ENCODE data around the gene SMAD6.
A peak's percentile ranks its signal among the peaks of the same experiment; 100 is the strongest.

Gene SMAD6

DNA sequence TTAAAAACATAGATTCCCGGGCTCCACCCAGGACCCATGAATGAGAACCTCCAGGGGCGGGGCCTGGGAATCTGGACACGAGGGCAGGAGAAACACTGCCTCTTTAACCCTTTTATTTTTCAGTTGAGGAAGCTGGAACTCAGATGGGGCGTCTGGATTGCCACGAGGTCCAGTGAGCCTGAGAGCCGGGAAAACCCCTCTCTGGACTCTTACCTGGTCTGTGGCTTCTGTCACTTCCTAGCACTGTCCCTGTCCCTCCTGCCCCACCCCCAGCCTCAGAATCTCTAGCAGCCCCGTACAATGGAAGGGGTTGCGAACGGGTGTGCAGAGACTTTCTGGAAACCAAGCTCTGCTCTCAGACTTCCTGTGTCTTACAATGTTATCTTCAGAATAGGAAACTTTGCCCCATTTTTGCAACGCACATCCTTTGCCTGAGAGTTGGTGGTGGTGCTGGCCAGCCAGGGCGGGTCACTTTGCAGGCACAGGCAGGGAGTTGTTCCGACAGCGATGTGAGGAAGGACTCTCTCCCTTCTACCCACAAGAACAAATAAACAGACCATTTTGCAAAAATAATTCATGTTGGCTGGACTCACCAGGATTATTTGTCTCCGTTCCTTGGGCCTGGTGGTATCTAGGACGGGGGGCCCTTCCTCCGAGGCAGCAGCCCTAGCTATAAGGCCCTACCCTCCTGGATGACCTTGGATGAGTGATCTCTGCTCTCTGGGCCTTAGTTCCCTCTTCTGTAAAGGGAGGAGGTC lies 59.1 kb downstream of the SMAD6 start:
- DNase-seq: no peak

DNA sequence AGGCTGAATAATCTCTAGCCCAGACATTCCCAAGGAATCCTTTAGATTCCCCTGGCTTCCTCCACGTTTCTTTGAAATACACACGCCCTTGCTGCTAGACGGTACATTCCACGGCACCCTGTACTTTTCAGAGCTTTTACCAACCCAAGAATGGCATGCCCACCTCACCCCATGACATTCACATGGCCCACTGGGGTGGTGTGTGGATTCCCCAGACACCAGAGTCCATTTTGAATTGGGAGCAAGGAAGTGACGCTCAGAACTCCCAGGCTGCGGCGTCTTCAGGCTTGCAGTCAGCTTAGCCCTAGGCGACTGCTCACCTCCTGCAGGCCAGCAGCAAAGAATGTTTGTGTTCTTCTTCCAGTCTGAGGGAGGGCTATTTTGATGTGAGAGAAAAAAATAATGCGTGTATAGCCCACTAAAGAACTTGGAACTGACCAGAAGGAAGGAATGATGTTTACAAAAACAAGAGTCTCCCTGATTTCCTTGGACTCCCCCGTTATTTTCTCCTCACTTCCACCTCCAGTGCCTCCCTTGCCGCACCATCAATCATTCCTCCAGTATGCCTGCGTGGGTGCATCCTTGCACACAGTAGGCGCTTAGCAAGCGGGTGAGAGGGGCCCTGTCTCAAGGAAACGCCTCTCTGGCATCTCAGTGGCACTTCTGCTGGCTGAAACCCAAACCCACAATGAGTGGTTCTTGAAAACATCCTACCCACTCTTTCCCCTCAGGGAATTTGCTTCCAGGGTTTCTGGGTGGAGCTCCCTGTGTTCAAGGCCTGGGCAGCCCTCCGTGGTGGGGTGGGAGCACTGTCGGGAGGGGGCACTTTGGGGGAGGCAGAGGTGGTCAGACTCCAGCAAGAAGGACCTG lies 59.9 kb downstream of the SMAD6 start:
- DNase-seq: no peak

DNA sequence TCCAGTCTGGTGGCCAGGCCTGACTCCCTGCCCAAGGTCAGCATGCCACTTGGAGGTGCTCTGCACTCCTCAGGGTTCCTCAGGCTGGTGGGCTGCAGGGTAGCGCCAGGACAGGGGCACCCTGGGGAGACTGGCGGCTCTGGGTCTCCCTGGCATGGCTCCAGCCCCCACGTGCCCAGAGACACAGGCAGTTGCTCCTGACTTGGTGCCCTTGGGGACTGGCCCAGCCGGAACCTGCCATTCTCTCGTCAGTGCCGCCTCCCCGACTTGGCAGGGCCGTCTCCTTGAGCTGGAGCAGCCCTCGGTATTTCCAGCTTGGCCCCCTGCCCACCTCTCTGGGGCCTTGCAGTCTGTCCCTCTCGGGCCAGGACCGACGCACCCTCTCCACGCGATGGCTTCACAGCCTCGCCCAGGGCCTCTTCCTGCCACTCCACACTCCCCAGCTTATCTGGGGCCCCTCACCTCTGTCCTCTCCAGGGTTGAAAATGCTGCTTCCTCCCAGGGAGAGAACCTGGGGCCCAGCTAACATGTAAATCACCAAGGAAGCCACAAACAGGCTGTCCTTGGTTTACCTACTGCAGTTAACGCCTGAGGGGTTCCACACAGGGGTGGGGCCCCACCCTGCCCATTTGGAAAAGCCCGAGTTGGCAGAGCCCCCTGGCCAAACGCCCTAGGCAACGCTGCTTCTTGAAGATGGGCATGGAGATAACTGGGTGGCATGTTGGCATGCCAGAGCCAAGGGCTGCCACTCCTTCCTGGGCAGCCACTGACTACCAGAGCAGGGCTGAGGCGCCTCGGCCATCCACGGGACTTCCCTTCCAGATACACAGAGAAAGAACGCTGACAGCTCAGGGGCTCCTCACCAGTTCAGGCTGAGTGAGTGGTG lies 61.4 kb downstream of the SMAD6 start:
- DNase-seq: no peak

DNA sequence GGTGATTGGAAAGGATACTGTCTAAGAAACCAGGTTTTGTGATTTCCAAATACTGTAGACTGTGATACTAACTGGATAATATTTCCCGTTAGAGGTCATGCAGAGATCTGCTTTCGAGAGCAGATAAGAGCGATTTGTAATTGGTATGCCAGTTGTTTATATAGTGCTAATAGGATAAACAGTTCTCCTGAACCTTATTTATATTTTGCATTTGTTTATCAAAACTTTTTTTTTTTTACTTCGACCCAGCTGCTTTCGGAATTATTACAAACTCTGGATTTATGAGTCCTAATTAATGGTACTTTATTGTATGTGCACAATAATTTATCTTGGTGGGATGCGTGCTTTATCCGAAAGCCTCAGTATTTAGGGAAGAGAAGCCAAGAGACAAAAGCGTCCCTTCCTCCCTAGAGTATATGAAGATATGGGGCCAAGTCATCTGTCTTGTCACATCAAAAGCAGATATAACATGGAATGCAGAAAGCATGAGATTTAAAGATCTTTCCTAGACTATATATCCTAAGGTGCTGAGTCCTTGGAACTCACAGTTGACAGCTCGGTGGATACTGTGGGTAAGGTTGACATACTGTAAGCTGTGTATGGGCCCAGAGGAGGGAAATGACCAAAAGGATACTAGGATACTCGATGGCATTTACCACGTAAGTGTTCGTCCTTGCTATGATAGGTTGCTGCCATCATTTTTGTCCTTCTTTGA lies 62.2 kb downstream of the SMAD6 start:
- no peak for DNase-seq

DNA sequence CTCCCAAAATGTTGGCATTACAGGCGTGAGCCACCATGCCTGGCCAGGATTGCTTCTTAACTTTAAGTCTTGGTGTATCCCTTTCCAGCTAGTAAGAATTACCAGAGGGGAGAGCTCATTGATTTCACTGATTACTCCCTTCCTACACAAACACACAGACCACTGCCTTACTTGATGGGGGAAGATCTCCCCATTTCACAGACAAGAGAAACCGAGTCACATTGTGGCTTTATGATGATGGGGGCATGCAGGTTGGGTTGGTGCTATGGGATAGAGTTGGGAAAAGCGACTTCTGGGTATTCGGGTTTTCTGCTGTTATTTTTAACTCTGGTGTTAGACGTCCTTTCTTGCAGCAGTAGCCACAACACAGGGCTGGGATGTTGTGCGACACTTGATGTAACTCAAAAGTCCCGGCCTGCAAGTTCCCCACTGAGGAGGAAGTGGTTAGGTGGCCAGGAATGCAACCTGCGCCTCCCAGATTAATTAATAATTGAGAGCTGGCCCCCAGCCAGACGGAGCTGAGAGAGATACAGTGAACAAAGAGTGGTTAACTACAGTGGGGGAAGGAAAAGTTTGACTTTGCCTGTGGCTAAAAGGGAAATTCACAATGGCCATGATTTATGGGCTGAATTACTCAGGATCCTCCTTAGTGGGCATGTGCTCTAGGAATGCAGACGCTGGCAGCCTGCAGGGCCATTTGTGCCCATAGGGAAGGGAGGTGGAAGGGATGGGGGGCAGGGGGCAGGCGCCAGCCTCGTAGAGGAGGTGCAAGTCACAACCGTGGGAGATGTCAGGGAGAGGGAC lies 63.6 kb downstream of the SMAD6 start:
- no peak for DNase-seq

DNA sequence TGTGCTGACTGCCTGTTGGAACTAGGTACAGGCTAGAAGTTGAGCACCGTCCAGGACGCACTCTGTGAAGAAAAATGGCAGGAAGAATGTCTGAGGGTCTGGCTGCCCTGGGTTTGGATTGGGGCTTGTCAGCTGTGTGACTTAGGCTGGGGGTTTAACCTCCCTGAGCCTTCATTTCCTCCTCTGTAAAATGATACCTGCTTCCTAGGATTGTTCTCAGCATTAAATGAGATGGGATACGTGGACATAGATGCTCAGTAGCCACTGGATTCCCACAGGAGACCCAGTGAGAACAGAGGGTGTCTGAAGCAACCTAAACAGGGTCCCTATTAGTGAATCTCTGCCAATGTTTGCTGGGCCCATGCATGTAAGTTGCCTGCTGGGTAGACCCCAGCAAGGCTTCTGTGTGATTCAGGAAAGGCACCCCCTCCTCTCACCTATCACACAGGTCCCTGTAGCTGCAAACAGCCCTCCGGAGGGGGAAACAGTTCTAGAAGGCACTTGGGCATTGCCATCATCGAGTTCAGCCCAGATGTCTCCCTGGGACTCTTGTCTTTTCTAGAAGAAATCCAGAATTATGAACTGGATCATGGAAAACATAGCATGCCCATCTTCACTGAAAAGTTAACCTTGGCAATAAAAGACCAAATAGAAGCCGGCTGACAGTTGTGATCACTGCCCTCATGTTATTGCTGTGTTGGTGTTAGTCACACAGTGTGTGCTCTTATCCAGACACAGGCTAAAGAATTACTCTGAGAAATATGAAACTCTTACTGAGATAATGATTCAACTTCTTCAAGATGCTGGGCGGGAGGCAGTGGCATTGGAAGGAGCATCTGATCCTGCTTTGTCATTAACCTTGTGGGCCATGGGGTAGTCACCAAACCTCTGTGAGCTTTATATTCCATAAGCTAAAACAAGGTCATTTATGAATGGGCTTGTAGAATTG lies 64.5 kb downstream of the SMAD6 start:
- no peak for DNase-seq

DNA sequence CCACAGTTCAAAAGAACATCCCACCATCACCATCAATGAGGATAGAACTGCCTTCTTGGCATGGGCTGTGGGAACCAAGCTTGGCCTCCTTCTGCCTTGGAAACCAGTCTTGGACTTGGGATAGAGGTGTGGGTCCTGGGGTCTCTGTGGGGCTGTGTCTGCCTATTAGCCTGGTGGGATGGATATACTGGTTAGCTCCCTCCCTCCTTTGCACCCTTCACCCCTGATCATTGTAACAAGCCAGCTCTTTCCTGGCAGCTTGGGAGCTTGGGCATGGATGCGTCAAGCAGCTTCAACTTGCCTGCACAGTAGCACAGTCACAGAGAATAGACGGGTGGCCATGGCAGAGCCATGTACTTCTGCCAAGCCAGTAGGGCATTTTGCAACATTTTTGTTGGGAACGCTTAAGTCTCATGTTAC lies 65.2 kb downstream of the SMAD6 start:
- no peak for DNase-seq

DNA sequence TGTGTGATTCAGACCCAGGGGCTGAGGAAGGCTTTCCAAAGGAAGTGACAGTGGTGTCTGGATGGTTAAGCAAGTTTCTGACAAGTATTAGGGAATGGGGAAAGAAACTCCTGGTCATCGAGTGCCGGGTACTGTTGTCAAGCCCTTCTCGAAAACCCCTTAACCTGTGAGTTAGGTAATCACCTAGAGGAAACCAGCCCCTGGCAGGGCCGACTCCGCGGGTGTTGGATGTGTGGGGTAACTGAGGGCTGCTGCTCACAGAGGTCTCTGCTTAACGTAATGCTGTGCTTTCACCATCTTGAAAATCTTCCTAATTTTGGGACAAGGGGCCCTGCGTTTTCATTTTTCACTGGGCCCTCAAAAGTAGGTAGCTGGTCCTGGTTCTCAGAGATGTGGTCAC lies 67.0 kb downstream of the SMAD6 start:
- no peak for DNase-seq

DNA sequence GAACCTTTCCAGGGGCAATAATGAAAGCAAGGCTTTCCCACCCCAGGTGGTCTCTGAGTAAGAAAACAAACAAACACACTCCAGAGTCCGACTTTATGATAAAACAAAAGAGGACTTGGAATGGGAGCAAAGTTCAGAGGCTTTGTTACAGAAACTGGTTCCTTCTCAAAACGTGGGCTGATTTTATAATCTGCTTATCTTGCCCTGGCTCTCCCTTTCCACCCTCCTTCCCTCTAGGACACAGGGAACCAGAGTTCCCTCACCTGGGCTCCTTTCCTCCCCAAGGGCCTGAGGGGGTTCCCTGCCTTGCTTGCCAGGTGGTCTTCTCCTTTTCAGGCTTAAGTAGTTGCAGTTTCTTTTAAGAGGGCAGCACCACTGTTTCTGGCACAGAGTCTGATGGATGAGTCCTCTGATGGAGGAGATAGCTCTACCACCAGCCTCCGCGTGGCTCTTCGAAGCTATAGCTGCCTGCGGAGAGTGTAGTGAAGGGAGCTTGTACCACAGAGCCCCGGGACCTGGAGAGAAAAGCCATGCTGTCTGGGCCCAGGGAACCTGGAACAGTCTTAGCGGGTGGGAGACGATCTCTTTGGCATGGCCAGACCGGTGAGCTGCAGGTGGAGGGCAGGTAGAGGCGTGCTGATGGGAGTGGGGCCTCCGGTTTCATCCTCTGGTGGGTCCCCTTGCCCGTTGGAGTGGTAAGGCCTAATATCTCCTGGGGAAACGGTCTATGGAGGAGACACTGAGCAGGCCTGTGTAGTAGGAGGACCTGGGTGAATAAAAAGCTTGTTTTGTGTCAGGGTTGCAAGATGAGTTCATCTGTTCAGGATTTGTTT lies 68.7 kb downstream of the SMAD6 start:
- DNase-seq: no peak

DNA sequence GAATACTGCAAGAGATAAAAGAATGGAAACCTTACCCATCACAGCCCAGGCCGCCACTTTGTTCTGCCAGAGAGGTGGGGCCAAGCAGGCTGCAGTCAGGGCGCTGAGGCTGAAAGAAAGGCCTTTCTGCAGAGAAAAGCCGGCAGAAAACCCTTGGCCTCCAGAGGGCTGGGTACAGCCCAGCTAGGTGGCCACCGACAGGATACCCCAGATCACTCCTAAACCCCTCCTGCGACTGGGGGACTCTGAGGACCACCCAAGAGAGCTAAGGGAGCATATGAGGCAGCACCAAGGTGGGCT lies 69.3 kb downstream of the SMAD6 start:
- no peak for DNase-seq

DNA sequence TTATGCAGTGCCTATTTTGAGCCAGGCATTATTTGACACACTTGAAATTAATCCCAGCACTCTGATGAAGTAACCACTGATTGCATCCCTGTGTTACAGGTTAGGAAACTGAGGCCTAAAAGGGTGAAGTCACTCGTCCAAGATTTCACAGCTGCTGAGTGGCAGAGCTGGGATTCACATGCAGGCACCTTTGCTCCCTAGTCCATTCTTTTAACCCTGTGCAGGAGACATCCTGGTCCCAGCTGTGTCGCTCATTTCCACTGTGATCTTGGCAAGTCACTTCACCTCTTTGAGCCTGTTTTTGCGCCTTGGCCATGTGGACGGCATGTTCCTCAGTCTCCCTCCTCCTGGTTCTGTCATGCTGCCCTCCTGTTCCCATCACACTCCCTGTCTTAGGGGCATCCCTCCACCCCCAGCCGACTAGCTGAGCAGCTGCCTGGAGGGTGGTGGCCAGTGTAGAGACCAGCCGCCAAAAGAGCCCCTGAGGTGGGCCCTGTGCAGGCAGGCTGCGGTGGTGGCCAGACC lies 70.6 kb downstream of the SMAD6 start:
- DNase-seq: no peak

DNA sequence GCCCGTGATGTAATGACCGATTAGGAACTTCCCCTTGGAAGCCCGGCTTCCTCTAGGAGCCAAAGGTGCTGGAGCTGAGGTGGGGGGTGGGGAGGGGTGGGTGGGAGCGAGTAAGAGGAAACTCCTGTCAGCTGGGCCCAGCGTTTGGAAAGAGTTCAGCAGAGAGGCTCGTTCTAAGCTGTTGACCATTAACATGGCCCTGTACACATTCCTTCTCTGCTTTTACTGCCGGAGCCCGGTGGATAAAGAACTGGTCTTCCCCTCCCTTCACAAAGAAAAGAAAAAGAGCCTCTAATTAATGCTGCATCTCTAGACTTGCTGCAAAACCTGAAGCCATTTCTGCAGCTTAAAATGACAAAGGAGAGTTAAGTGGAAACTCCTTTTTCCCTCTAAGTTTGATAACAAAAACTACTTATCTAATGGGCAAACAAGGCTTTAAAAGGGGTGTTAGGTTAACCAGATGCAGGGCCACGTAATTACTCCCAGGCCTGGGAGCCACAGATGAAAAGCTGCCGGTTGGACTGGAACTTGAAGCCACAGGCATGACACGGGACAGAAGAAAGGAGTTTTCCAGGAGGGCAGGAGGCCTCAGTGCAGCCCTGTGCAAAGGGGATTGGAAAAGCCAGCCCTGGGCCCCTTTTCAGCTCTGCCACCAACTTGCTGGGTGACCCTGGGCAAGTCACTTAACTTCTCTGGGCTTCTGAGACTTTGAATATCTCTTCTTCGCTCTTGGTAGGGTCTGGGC lies 71.3 kb downstream of the SMAD6 start:
- DNase-seq: no peak

DNA sequence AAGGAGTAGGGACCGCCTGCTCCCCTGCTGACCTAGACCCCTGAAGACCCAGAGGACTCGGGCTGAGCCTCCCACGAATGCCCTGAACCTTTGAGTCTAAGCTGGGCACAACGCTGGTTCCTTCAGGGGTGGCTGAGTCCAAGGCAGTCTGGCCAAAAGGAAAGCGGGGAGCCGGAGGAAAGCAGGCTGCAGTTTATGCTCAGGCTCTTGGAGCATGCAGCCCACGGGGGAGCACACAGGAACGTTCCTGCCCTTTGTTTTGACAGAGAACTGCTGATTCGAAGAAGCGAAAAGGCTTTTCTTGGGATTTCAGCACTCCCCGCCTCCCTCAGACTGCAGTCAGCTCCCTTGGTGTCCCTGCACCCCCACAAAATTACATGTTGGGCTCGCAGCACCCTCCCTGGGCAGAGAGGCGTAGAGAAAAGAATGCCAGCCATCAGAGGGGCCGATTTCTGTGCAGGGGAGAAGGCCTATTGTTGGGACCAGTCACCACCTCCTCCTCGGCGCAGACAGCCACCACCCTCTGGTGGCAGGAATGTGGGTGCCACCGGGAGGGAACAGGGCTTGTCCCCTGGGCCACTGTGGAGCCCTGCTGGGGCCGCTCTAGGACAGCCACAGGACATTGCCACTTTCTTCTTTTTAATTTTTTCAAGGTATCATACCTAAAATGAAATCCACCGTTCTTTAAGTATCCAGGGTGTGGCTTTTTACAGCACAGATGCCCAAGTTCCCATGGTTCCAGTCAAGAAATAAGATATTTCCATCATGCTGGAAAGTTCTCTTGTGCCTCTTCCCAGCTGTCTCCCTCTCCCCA lies 72.2 kb downstream of the SMAD6 start:
- DNase-seq: peak; percentile 36

DNA sequence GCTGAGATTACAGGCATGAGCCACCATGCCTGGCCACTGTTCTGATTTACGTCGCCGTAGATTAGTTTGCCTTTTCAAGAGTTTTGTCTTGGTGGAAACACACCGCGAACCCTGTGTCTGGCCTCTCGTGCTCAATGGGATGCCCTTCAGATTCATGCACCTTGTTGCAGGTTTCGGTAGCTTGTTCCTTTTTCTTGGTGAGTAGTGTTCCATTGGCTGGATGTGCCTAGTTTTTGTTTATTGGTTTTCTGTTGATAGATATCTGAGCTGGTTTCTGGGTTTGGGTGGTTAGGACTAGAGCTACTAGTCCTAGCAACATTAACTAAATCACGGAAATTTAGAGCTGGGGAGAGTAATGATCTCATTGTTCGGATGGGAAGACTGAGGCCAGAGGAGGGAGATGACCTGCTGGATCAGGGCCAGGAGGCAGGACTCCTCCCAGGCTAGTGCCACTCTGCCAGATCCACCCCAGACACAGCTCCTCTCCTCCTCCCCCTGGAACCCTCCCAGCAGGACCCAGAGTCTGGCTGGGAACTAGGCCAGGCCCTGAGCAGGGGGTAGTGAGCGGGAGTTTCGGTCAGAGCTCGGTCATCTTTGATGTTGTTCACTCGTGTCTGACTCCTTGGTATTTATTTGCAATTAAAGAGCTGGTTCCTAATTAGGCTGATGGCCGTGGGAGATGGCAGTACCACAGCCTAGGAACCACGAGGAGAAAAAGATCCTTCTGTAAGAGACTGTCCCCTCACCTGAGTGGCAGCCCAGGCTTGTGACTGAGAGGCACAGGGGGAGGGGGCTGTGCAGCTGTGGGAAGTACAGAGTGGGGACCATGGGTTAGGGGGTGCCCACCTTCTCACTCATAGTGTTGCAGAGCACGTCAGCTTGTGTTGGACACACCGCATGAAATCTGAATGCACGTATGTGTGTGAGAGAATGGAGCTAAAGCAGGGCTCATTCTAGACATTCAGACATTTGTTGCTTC lies 73.4 kb downstream of the SMAD6 start:
- no peak for DNase-seq

DNA sequence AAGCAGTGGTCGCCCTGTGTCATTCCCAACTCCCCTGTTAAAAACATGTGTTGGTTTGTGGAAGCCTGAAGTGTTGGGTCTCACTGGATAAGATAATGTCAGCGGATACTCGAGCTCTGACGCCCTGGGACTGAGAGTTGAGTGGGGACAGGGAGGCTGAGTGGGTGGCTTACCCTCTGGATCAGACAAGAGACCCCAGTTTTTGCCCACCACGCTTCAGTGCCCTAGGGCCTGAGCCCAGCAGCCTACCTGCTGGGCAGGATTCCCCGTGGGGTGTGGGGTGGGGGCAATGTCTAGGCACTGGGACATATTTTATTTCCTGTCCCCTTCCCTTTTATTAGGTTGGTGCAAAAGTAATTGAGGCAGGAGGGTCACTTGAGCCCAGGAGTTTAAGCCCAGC lies 75.0 kb downstream of the SMAD6 start:
- DNase-seq: no peak

DNA sequence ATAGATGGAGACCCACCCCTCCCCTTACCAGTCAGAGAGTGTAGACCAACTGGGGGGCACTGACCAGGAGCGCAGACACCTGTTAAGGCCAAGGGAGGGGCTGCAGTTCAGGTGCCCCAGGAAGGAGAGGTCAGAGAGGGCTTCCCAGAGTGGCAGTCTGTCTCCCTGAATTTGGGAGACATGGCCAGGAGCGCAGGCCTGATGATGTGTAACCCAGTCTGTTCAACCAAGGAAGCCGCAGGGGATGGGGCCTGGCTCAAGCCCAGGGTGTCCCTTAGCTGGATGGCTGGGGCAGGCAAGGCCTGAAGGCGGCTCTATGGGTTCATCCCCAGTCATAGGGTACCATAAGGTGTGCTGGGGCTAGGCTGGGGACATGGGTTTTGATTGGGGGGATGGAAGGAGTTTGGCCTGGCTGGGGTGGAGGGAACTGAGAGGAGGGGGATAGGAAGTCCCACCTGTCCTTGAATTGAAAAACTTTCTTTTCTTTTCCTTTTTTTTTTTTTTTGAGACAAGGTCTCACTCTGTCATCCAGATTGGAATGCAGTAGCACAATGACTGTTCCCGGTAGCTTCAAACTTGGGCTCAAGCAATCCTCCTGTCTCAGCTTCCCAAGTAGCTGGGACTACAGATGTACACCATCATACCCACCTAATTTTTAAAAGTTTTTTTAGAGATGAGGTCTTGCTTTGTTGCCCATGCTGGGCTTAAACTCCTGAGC lies 75.7 kb downstream of the SMAD6 start:
- DNase-seq: no peak

Data from activated CD4-positive, alpha-beta T cell treated with anti-CD3 and anti-CD28 coated beads for 1 hour (primary cell).